ENCODE measurements around the gene IL1R1.

The IL1R1 gene

DNA sequence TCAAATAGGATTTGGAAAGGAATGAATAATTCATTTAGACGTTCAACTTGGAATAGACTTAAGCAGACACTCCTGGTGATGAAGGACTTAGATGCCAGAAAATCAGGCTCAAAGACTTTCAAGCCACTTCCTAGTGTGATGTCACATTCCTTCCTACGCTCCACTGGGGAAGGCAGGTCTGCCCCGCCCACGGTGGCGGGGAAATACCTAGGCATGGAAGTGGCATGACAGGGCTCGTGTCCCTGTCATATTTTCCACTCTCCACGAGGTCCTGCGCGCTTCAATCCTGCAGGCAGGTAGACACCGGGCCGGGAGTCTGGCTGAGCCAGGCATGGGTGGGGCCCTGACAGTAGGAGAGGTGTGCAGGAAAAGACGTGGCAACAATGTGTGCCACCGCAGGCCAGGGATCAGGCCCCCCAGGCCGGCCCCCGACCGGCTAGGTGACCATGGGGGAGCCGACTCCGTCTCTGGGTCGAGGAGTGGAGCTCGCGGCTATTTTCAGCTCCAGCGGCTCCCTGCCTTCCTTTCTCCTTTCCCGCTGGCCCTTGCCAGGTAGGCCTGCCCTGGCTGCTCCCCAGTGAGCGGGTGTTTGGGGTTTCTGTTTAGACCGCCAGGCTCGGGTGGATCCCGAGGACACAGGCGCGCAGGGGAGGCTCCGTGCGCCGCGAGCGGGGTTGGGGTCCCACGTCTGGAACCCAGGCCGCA lies 44.4 kb downstream of the IL1R1 start, which contains the start of gene IL1RL2:
Gene IL1RL2 (plus strand): TSS at position 233 of the 705 bp plus-strand sequence. CDS start 845 bp downstream, outside the sequence.
- no peak for DNase-seq
- no peak for TF ChIP-seq EZH2 (IDR thresholded peaks at IDR 0.05; ENCODE audit: borderline replicate concordance, low read depth, low read length, severe bottlenecking)
- TF ChIP-seq, protein P1, sequence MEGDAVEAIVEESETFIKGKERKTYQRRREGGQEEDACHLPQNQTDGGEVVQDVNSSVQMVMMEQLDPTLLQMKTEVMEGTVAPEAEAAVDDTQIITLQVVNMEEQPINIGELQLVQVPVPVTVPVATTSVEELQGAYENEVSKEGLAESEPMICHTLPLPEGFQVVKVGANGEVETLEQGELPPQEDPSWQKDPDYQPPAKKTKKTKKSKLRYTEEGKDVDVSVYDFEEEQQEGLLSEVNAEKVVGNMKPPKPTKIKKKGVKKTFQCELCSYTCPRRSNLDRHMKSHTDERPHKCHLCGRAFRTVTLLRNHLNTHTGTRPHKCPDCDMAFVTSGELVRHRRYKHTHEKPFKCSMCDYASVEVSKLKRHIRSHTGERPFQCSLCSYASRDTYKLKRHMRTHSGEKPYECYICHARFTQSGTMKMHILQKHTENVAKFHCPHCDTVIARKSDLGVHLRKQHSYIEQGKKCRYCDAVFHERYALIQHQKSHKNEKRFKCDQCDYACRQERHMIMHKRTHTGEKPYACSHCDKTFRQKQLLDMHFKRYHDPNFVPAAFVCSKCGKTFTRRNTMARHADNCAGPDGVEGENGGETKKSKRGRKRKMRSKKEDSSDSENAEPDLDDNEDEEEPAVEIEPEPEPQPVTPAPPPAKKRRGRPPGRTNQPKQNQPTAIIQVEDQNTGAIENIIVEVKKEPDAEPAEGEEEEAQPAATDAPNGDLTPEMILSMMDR (IDR thresholded peaks at IDR 0.05; ENCODE audit: borderline replicate concordance, extremely low read depth, low read length, poor library complexity, severe bottlenecking) = no peak
- Histone ChIP-seq H3K9me3 (ENCODE audit: insufficient read depth, low read length, severe bottlenecking) (no peaks in the 10 kb centered on the region), H2AFZ (ENCODE audit: low read depth, low read length) (no peak within 1 kb of the TSS), H3K9ac (ENCODE audit: low read depth, low read length) (no peak within 1 kb of the TSS), H3K4me3 (ENCODE audit: low read depth in 1 of 2, low read length in 2 of 2) (no peak within 1 kb of the TSS), H3K79me2 (ENCODE audit: insufficient read depth, low read length) (no peaks in the 10 kb centered on the region), H3K4me2 (ENCODE audit: insufficient read depth, low read length) (no peak within 1 kb of the TSS), H3K4me1 (ENCODE audit: insufficient read depth, low read length) (no peaks in the 10 kb centered on the region), H3K27me3 (ENCODE audit: insufficient read depth, low read length, poor library complexity) (no peaks in the 10 kb centered on the region), H4K20me1 (ENCODE audit: insufficient read depth, low read length) (no peaks in the 10 kb centered on the region), H3K27ac (ENCODE audit: low read length) (no peak within 1 kb of the TSS), H3K36me3 (ENCODE audit: insufficient read depth, low read length) (no peaks in the 10 kb centered on the region)
- ATAC-seq (ENCODE audit: insufficient read depth, low read depth) = no peak

- DNase-seq = no peak
- ATAC-seq (ENCODE audit: insufficient read depth, low read depth) = no peak
- H4K20me1 ChIP-seq (ENCODE audit: insufficient read depth, low read length) = no peaks in the 10 kb centered on the region
- H3K27ac ChIP-seq (ENCODE audit: low read length) = no peak overlapping the region
- H3K36me3 ChIP-seq (ENCODE audit: insufficient read depth, low read length) = no peaks in the 10 kb centered on the region
- TF ChIP-seq, protein P1 (IDR thresholded peaks at IDR 0.05; ENCODE audit: borderline replicate concordance, extremely low read depth, low read length, poor library complexity, severe bottlenecking) = no peak
- TF ChIP-seq EZH2 (IDR thresholded peaks at IDR 0.05; ENCODE audit: borderline replicate concordance, low read depth, low read length, severe bottlenecking) = no peak
- no peaks in the 10 kb centered on the region for H3K27me3 ChIP-seq (ENCODE audit: insufficient read depth, low read length, poor library complexity)
- no peaks in the 10 kb centered on the region for H3K79me2 ChIP-seq (ENCODE audit: insufficient read depth, low read length)
- H3K4me1 ChIP-seq (ENCODE audit: insufficient read depth, low read length) = no peaks in the 10 kb centered on the region
- H3K4me2 ChIP-seq (ENCODE audit: insufficient read depth, low read length) = no peak overlapping the region
- no peaks in the 10 kb centered on the region for H3K9me3 ChIP-seq (ENCODE audit: insufficient read depth, low read length, severe bottlenecking)
- H2AFZ ChIP-seq (ENCODE audit: low read depth, low read length) = no peak overlapping the region
- no peak overlapping the region for H3K9ac ChIP-seq (ENCODE audit: low read depth, low read length)
- no peak overlapping the region for H3K4me3 ChIP-seq (ENCODE audit: low read depth in 1 of 2, low read length in 2 of 2)
Measured at GRCh38 chr2:102187496-102188150, 45.1 kb downstream of the IL1R1 start.

DNA sequence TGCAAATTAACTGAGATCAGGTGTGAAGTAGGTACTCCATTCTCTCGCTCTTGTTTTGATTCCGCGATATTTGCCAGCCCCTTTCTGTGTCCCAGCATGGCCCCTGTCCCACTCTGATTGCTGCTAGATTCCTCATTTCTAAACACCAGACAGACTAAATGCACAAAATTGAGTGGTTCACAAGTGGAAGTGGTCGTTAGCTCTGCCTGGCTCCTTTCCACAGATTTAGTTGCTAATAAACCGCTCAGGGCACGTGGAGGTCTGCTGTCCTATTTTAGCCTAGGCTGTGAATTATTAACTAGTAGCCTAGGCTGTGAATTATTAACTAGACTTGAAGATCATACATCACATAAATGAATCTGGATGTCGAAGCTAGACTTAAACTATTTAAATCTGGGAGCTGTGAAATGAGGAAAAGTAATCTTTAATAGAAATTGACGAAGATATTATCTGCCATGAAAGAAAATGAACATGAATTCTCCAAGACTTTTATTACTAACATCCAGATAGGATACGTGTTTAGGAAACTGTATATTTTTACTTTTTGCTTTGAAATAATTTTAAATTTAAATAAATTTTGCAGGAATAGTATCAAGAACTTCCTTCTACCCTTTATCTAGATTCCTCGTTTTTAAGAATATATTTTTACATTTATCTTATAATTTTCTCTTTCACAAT lies 48.0 kb downstream of the IL1R1 start:
- Histone ChIP-seq H4K20me1 (ENCODE audit: insufficient read depth, low read length) (no peaks in the 10 kb centered on the region), H3K27ac (ENCODE audit: low read length) (no peak overlapping the region), H3K9me3 (ENCODE audit: insufficient read depth, low read length, severe bottlenecking) (no peaks in the 10 kb centered on the region), H2AFZ (ENCODE audit: low read depth, low read length) (no peak overlapping the region), H3K36me3 (ENCODE audit: insufficient read depth, low read length) (no peaks in the 10 kb centered on the region), H3K9ac (ENCODE audit: low read depth, low read length) (no peak overlapping the region), H3K4me3 (ENCODE audit: low read depth in 1 of 2, low read length in 2 of 2) (no peak overlapping the region), H3K4me2 (ENCODE audit: insufficient read depth, low read length) (no peak overlapping the region), H3K79me2 (ENCODE audit: insufficient read depth, low read length) (no peaks in the 10 kb centered on the region), H3K4me1 (ENCODE audit: insufficient read depth, low read length) (no peaks in the 10 kb centered on the region), H3K27me3 (ENCODE audit: insufficient read depth, low read length, poor library complexity) (no peaks in the 10 kb centered on the region)
- ATAC-seq (ENCODE audit: insufficient read depth, low read depth) (no peak), DNase-seq (no peak)
- TF ChIP-seq EZH2 (IDR thresholded peaks at IDR 0.05; ENCODE audit: borderline replicate concordance, low read depth, low read length, severe bottlenecking) = no peak
- TF ChIP-seq, protein P1 (IDR thresholded peaks at IDR 0.05; ENCODE audit: borderline replicate concordance, extremely low read depth, low read length, poor library complexity, severe bottlenecking) = no peak

Data from DND-41 (cell line).